ENCODE measurements around the gene CEP68. TPM values are rescaled to one million over a fixed set of nuclear protein-coding genes. Genes with fewer than 3 reads are reported as not detected.
"Not testable (repeated sequence)": the region's sequence is repeated elsewhere in the genome, so short reads cannot be mapped to it uniquely, and the experiment has no call there.

Gene CEP68
- total and polyA plus RNA-seq, 8 donors, result 4.8 to 39.7 (median 16.7) TPM

GRCh38 chr2:65129826-65130663 is 73.8 kb downstream of the CEP68 start, which contains the start of gene RAB1A:
Gene RAB1A, minus strand, starts transcription at chr2:65130106. Its CDS starts 191 bp downstream, at chr2:65129915.
- H3K27me3 ChIP-seq, result no peaks in the 10 kb centered on the region
- 1 to 2% (median 1%) methylated on average over 30 to 76 of the region's 76 CpGs for WGBS, 5 donors

GRCh38 chr2:65130664-65131175 is 74.5 kb downstream of the CEP68 start:
- intact Hi-C loops (cut with DNase I; ENCODE audit: low total_unique reads), result no loop called here
- peak overlapping the region; percentile 47 to 96 (median 88) for H3K4me3 ChIP-seq
- no peak for DNase-seq
- peaks cover 25 to 40% (median 36%) of the 10 kb centered on the region in 4 donors for H3K4me1 ChIP-seq
- TF ChIP-seq POLR2AphosphoS5 (IDR thresholded peaks at IDR 0.05) (no peak), CTCF (IDR thresholded peaks at IDR 0.05) (peak in 1 of 7 experiments; percentile 3)
- H3K27me3 ChIP-seq, result no peaks in the 10 kb centered on the region
- no peaks in the 10 kb centered on the region for H3K9me3 ChIP-seq
- H3K27ac ChIP-seq, result peak overlapping the region; percentile 86 to 99 (median 98)
- no peaks in the 10 kb centered on the region for H3K36me3 ChIP-seq
- 9 to 13% (median 11%) methylated on average over 19 of the region's 19 CpGs for WGBS, 5 donors

More at GRCh38 chr2:65129826-65130663, 73.8 kb downstream of the CEP68 start, which contains the start of gene RAB1A:
- H3K4me3 ChIP-seq, result peak within 1 kb of the TSS; percentile 81 to 96 (median 90)
- intact Hi-C loops (cut with DNase I; ENCODE audit: low total_unique reads), result no loop called here
- TF ChIP-seq POLR2AphosphoS5 (IDR thresholded peaks at IDR 0.05) (peak; percentile 88 to 97 (median 92)), CTCF (IDR thresholded peaks at IDR 0.05) (peak in 4 of 7 experiments; percentile 21 to 65 (median 50)), POLR2A (IDR thresholded peaks at IDR 0.05) (peak in 1 of 4 donors; percentile 68), EP300 (IDR thresholded peaks at IDR 0.05) (no peak)
- H3K4me1 ChIP-seq, result peaks cover 30 to 46% (median 42%) of the 10 kb centered on the region in 4 donors
- H3K36me3 ChIP-seq, result no peaks in the 10 kb centered on the region
- H3K27ac ChIP-seq, result peak within 1 kb of the TSS; percentile 97 to 99 (median 98)
- H3K9me3 ChIP-seq, result no peaks in the 10 kb centered on the region
- DNase-seq, result peak; percentile 99 to 100

- H3K27me3 ChIP-seq; H3K36me3 ChIP-seq; intact Hi-C loops (cut with DNase I; ENCODE audit: low total_unique reads); DNase-seq; H3K27ac ChIP-seq; H3K4me3 ChIP-seq; H3K9me3 ChIP-seq: not testable (repeated sequence)
- peaks cover 18 to 24% (median 20%) of the 10 kb centered on the region in 4 donors for H3K4me1 ChIP-seq
- WGBS, 5 donors, result 90 to 93% (median 91%) methylated on average over 15 of the region's 15 CpGs
Observed at GRCh38 chr2:65132930-65133329, 76.7 kb downstream of the CEP68 start.

GRCh38 chr2:65133626-65134025 is 77.4 kb downstream of the CEP68 start:
- Histone ChIP-seq H3K4me3 (no peak overlapping the region), H3K36me3 (no peaks in the 10 kb centered on the region), H3K27ac (no peak overlapping the region), H3K9me3 (no peaks in the 10 kb centered on the region), H3K4me1 (peaks cover 11 to 17% (median 14%) of the 10 kb centered on the region in 4 donors), H3K27me3 (no peaks in the 10 kb centered on the region)
- TF ChIP-seq CTCF (IDR thresholded peaks at IDR 0.05) (no peak), POLR2AphosphoS5 (IDR thresholded peaks at IDR 0.05) (no peak), POLR2A (IDR thresholded peaks at IDR 0.05) (no peak), EP300 (IDR thresholded peaks at IDR 0.05) (no peak)
- intact Hi-C loops (cut with DNase I; ENCODE audit: low total_unique reads), result no loop called here
- DNase-seq, result no peak
- 38 to 63% (median 51%) methylated on average over 4 of the region's 4 CpGs for WGBS, 5 donors
